ENCODE data around the gene CYLC1. TPM values are rescaled to one million over a fixed set of nuclear protein-coding genes. Genes with fewer than 3 reads are reported as not detected.
A peak's percentile ranks its signal among the peaks of the same experiment; 100 is the strongest.

CYLC1 gene
- total RNA-seq, 1 donor from 2014 or later, result not detected

- Histone ChIP-seq H3K79me2 (ENCODE audit: insufficient read depth, low read length) (no peaks in the 10 kb centered on the region), H3K4me2 (ENCODE audit: low read length) (no peak overlapping the region), H4K20me1 (ENCODE audit: insufficient read depth, low read length) (no peaks in the 10 kb centered on the region), H3K9ac (ENCODE audit: low read length) (no peak overlapping the region), H3K27ac (ENCODE audit: low read depth, low read length) (no peak overlapping the region), H3K36me3 (ENCODE audit: insufficient read depth, low read length) (no peaks in the 10 kb centered on the region), H3K4me3 (ENCODE audit: insufficient read depth, low read depth, low read length) (no peak overlapping the region), H3K9me3 (ENCODE audit: insufficient read depth, low read depth, low read length) (no peaks in the 10 kb centered on the region), H3K27me3 (ENCODE audit: insufficient read depth, low read length) (no peaks in the 10 kb centered on the region), H2AFZ (ENCODE audit: low read depth, low read length) (no peak overlapping the region), H3K4me1 (ENCODE audit: insufficient read depth, low read length) (no peaks in the 10 kb centered on the region)
- Mint-ChIP-seq H3K27ac (ENCODE audit: unreplicated experiment) (no peak overlapping the region), H3K36me3 (ENCODE audit: low read depth, unreplicated experiment) (no peaks in the 10 kb centered on the region), H3K4me1 (ENCODE audit: low read depth, unreplicated experiment) (peaks cover 3% of the 10 kb centered on the region), H3K27me3 (ENCODE audit: low read depth, unreplicated experiment) (no peaks in the 10 kb centered on the region), H3K4me3 (ENCODE audit: unreplicated experiment) (no peak overlapping the region), H3K9me3 (ENCODE audit: unreplicated experiment) (no peaks in the 10 kb centered on the region)
- FAIRE-seq (peak; percentile 17), DNase-seq (ENCODE audit: low read depth) (no peak)
- TF ChIP-seq EZH2 (IDR thresholded peaks at IDR 0.05; ENCODE audit: insufficient read depth, low read length) (no peak), CTCF (IDR thresholded peaks at IDR 0.05; ENCODE audit: insufficient read depth, low read depth, low read length) (no peak)
These were observed 31.1 kb upstream of the CYLC1 start for GRCh38 chrX:83829874-83830273.

- H3K27ac Mint-ChIP-seq (ENCODE audit: unreplicated experiment), result no peak overlapping the region
- no peaks in the 10 kb centered on the region for H3K9me3 Mint-ChIP-seq (ENCODE audit: unreplicated experiment)
- H3K36me3 Mint-ChIP-seq (ENCODE audit: low read depth, unreplicated experiment), result no peaks in the 10 kb centered on the region
These were observed 15.5 kb upstream of the CYLC1 start for GRCh38 chrX:83845397-83845796.

More at GRCh38 chrX:83845397-83845796, 15.5 kb upstream of the CYLC1 start:
- Histone ChIP-seq H3K27ac (ENCODE audit: low read depth, low read length) (no peak overlapping the region), H3K4me1 (ENCODE audit: insufficient read depth, low read length) (no peaks in the 10 kb centered on the region), H3K36me3 (ENCODE audit: insufficient read depth, low read length) (no peaks in the 10 kb centered on the region), H3K4me2 (ENCODE audit: low read length) (no peak overlapping the region), H3K9ac (ENCODE audit: low read length) (no peak overlapping the region), H3K79me2 (ENCODE audit: insufficient read depth, low read length) (no peaks in the 10 kb centered on the region), H2AFZ (ENCODE audit: low read depth, low read length) (no peak overlapping the region), H3K27me3 (ENCODE audit: insufficient read depth, low read length) (no peaks in the 10 kb centered on the region), H4K20me1 (ENCODE audit: insufficient read depth, low read length) (no peaks in the 10 kb centered on the region), H3K9me3 (ENCODE audit: insufficient read depth, low read depth, low read length) (no peaks in the 10 kb centered on the region), H3K4me3 (ENCODE audit: insufficient read depth, low read depth, low read length) (no peak overlapping the region)
- no peaks in the 10 kb centered on the region for H3K4me1 Mint-ChIP-seq (ENCODE audit: low read depth, unreplicated experiment)
- TF ChIP-seq EZH2 (IDR thresholded peaks at IDR 0.05; ENCODE audit: insufficient read depth, low read length) (no peak), CTCF (IDR thresholded peaks at IDR 0.05; ENCODE audit: insufficient read depth, low read depth, low read length) (peak; percentile 36)
- DNase-seq (ENCODE audit: low read depth), result peak; percentile 15
- H3K4me3 Mint-ChIP-seq (ENCODE audit: unreplicated experiment), result no peak overlapping the region
- peak; percentile 98 for FAIRE-seq
- no peaks in the 10 kb centered on the region for H3K27me3 Mint-ChIP-seq (ENCODE audit: low read depth, unreplicated experiment)

Data from astrocyte (in vitro differentiated cells and primary cell).